Measurements from ENCODE around the gene HOGA1.

Gene HOGA1

DNA sequence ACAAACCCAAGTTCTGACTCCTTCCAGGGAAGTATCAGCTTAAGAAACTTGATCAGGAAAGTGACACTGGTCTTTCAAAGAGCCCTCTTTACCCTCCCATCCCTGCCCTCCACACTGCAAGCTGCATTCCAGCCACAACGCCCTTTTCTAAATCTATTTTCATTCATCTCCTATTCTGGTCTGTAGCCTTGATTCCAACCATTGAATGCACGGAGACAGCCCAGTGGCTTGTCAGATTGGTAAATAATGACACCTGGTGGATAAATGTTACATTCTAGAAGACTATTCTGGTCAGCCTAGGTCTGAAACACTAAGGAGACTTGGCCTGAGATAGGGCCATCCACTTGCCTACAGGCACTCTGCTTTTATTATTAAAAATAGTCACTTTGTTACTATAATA is 28.2 kb downstream of the HOGA1 start:
- Histone ChIP-seq H3K4me1 (ENCODE audit: low read length) (no peaks in the 10 kb centered on the region), H3K36me3 (replicated peaks; ENCODE audit: insufficient read depth, low read length) (no peaks in the 10 kb centered on the region), H3K27ac (ENCODE audit: low read length) (no peak overlapping the region), H3K4me2 (ENCODE audit: low read depth, low read length) (no peak overlapping the region), H3K27me3 (replicated peaks; ENCODE audit: insufficient read depth, low read length) (no peaks in the 10 kb centered on the region), H2AFZ (ENCODE audit: low read length) (no peak overlapping the region), H3K9me3 (replicated peaks; ENCODE audit: insufficient read depth, low read length) (no peaks in the 10 kb centered on the region), H4K20me1 (ENCODE audit: insufficient read depth, low read length) (no peaks in the 10 kb centered on the region), H3F3A (ENCODE audit: insufficient read depth, low read length) (no peaks in the 10 kb centered on the region), H3K79me2 (ENCODE audit: low read length) (no peaks in the 10 kb centered on the region), H3K9me2 (replicated peaks; ENCODE audit: insufficient read depth, low read length) (no peaks in the 10 kb centered on the region), H3K9ac (ENCODE audit: low read length) (no peak overlapping the region), H3K4me3 (ENCODE audit: low read length) (no peak overlapping the region)
- peak; percentile 14 for DNase-seq
- no peak for TF ChIP-seq EZH2 (optimal IDR thresholded peaks at IDR 0.05; ENCODE audit: low read depth, low read length)
- TF ChIP-seq CTCF (IDR thresholded peaks at IDR 0.05; ENCODE audit: low read length), result peak; percentile 38

DNA sequence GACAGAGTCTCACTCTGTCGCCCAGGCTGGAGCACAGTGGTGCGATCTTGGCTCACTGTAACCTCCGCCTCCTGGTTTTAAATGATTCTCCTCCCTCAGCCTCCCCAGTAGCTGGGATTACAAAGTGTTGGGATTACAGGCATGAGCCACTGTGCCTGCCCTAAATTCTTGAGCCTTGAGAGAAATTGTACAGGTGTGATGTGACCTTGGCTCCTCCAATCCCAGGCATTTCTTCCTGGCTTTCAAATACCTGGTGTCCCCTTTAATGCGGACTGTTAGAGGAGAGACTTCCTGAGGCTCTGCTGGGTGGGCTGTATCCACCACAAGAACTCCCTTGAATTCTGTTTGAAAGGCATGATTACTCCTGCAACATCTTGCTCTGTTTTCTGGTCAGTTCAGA is 34.1 kb downstream of the HOGA1 start:
- H3K4me1 ChIP-seq (ENCODE audit: low read length), result no peaks in the 10 kb centered on the region
- no peak overlapping the region for H2AFZ ChIP-seq (ENCODE audit: low read length)
- no peaks in the 10 kb centered on the region for H3K9me2 ChIP-seq (replicated peaks; ENCODE audit: insufficient read depth, low read length)
- H3K36me3 ChIP-seq (replicated peaks; ENCODE audit: insufficient read depth, low read length), result no peaks in the 10 kb centered on the region
- H3K9me3 ChIP-seq (replicated peaks; ENCODE audit: insufficient read depth, low read length), result no peaks in the 10 kb centered on the region
- no peak for DNase-seq
- H3F3A ChIP-seq (ENCODE audit: insufficient read depth, low read length), result no peaks in the 10 kb centered on the region
- H3K4me2 ChIP-seq (ENCODE audit: low read depth, low read length), result no peak overlapping the region
- no peak for TF ChIP-seq CTCF (IDR thresholded peaks at IDR 0.05; ENCODE audit: low read length)
- no peak for TF ChIP-seq EZH2phosphoT487 (IDR thresholded peaks at IDR 0.05; ENCODE audit: low read length)
- TF ChIP-seq EZH2 (optimal IDR thresholded peaks at IDR 0.05; ENCODE audit: low read depth, low read length), result no peak
- H3K4me3 ChIP-seq (ENCODE audit: low read length), result no peak overlapping the region
- H3K9ac ChIP-seq (ENCODE audit: low read length), result no peak overlapping the region
- H3K79me2 ChIP-seq (ENCODE audit: low read length), result no peaks in the 10 kb centered on the region
- no peaks in the 10 kb centered on the region for H4K20me1 ChIP-seq (ENCODE audit: insufficient read depth, low read length)
- no peak overlapping the region for H3K27ac ChIP-seq (ENCODE audit: low read length)
- H3K27me3 ChIP-seq (replicated peaks; ENCODE audit: insufficient read depth, low read length), result no peaks in the 10 kb centered on the region

- Histone ChIP-seq H3K9ac (ENCODE audit: low read length) (no peak overlapping the region), H3K4me3 (ENCODE audit: low read length) (no peak overlapping the region), H3K9me2 (replicated peaks; ENCODE audit: insufficient read depth, low read length) (no peaks in the 10 kb centered on the region), H3K9me3 (replicated peaks; ENCODE audit: insufficient read depth, low read length) (no peaks in the 10 kb centered on the region), H3K27me3 (replicated peaks; ENCODE audit: insufficient read depth, low read length) (no peaks in the 10 kb centered on the region), H2AFZ (ENCODE audit: low read length) (no peak overlapping the region), H3F3A (ENCODE audit: insufficient read depth, low read length) (no peaks in the 10 kb centered on the region), H3K36me3 (replicated peaks; ENCODE audit: insufficient read depth, low read length) (no peaks in the 10 kb centered on the region), H4K20me1 (ENCODE audit: insufficient read depth, low read length) (no peaks in the 10 kb centered on the region), H3K4me1 (ENCODE audit: low read length) (no peaks in the 10 kb centered on the region), H3K79me2 (ENCODE audit: low read length) (no peaks in the 10 kb centered on the region), H3K27ac (ENCODE audit: low read length) (no peak overlapping the region), H3K4me2 (ENCODE audit: low read depth, low read length) (no peak overlapping the region)
- TF ChIP-seq EZH2 (optimal IDR thresholded peaks at IDR 0.05; ENCODE audit: low read depth, low read length) (no peak), CTCF (IDR thresholded peaks at IDR 0.05; ENCODE audit: low read length) (no peak), EZH2phosphoT487 (IDR thresholded peaks at IDR 0.05; ENCODE audit: low read length) (no peak)
- DNase-seq, result no peak
These were observed 34.5 kb downstream of the HOGA1 start for GRCh38 chr10:97618733-97619132.
